ENCODE data around the gene ATP11C.

The ATP11C gene

GRCh38 chrX:139784807-139785206 is 148.0 kb downstream of the ATP11C start:
- Histone ChIP-seq H3K27ac (ENCODE audit: low read depth, low read length) (no peak overlapping the region), H3K9me3 (ENCODE audit: control insufficient read depth, insufficient read depth, low read length) (no peaks in the 10 kb centered on the region), H3K79me2 (ENCODE audit: control insufficient read depth, low read length) (no peaks in the 10 kb centered on the region), H3K9me2 (replicated peaks; ENCODE audit: control insufficient read depth, low read length) (no peaks in the 10 kb centered on the region), H4K20me1 (ENCODE audit: control insufficient read depth, insufficient read depth, low read depth, low read length) (no peaks in the 10 kb centered on the region), H3K4me3 (ENCODE audit: low read length) (no peak overlapping the region), H3K27me3 (ENCODE audit: control insufficient read depth, low read length) (no peaks in the 10 kb centered on the region), H3F3A (ENCODE audit: control insufficient read depth, insufficient read depth) (no peaks in the 10 kb centered on the region), H3K4me2 (ENCODE audit: low read length) (no peak overlapping the region), H3K4me1 (ENCODE audit: control insufficient read depth, low read length) (no peaks in the 10 kb centered on the region), H3K36me3 (ENCODE audit: control insufficient read depth, low read length) (peaks cover 5% of the 10 kb centered on the region; the same call in 1 of the 2 replicates)
- TF ChIP-seq CTCF (IDR thresholded peaks at IDR 0.05; ENCODE audit: low read depth, low read length, poor library complexity, severe bottlenecking) (no peak), EZH2phosphoT487 (IDR thresholded peaks at IDR 0.05; ENCODE audit: borderline replicate concordance, low read length) (no peak)

DNA sequence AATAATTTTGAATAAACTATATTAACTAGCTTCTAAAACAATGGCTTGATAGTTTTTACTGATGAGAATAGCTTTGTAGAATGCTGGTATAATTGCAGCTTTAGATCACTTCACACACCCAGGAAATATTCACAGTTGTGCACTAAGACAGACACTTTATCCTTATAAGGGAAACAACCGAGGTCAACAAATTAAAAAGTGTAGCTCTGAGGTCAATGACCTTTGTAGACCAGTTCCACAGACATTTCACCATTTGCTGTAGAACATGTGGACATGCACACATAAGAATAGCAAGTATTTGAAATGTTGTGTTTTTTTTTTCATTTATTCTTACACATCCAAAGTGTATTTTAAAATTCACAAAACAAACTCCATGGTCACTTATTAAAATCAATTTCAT is 148.9 kb downstream of the ATP11C start:
- no peaks in the 10 kb centered on the region for H3K27me3 ChIP-seq (ENCODE audit: control insufficient read depth, low read length)
- no peaks in the 10 kb centered on the region for H3K79me2 ChIP-seq (ENCODE audit: control insufficient read depth, low read length)
- H3F3A ChIP-seq (ENCODE audit: control insufficient read depth, insufficient read depth) = no peaks in the 10 kb centered on the region
- no peaks in the 10 kb centered on the region for H3K9me3 ChIP-seq (ENCODE audit: control insufficient read depth, insufficient read depth, low read length)
- no peak overlapping the region for H3K4me3 ChIP-seq (ENCODE audit: low read length)
- H3K9me2 ChIP-seq (replicated peaks; ENCODE audit: control insufficient read depth, low read length) = no peaks in the 10 kb centered on the region
- no peak overlapping the region for H3K27ac ChIP-seq (ENCODE audit: low read depth, low read length)
- no peaks in the 10 kb centered on the region for H4K20me1 ChIP-seq (ENCODE audit: control insufficient read depth, insufficient read depth, low read depth, low read length)
- peaks cover 5% of the 10 kb centered on the region; the same call in 1 of the 2 replicates for H3K36me3 ChIP-seq (ENCODE audit: control insufficient read depth, low read length)
- H3K4me1 ChIP-seq (ENCODE audit: control insufficient read depth, low read length) = no peaks in the 10 kb centered on the region
- TF ChIP-seq CTCF (IDR thresholded peaks at IDR 0.05; ENCODE audit: low read depth, low read length, poor library complexity, severe bottlenecking) (no peak), EZH2phosphoT487 (IDR thresholded peaks at IDR 0.05; ENCODE audit: borderline replicate concordance, low read length) (no peak)
- no peak overlapping the region for H3K4me2 ChIP-seq (ENCODE audit: low read length)

DNA sequence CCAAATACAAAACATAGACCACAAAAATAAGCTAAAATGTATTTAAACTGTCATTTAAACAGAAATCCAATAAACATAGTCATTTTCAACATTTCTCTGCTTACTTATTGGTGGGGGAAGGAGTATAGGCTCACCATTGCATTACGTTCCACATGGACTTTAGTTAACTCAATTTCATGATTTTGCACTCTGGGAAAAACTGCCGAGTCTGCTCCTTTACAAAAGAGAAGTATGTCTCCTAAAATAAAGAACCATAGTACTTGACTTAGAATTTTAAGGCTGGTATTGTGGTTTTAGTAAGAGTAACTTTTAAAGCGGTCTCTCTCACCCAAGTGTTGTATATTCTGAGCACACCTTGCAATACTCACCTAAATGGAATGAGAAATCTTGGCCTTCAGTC is 149.8 kb downstream of the ATP11C start:
- no peak for TF ChIP-seq CTCF (IDR thresholded peaks at IDR 0.05; ENCODE audit: low read depth, low read length, poor library complexity, severe bottlenecking)
- no peak for TF ChIP-seq EZH2phosphoT487 (IDR thresholded peaks at IDR 0.05; ENCODE audit: borderline replicate concordance, low read length)
- H3K9me2 ChIP-seq (replicated peaks; ENCODE audit: control insufficient read depth, low read length) = no peaks in the 10 kb centered on the region
- H3K4me3 ChIP-seq (ENCODE audit: low read length) = no peak overlapping the region
- no peaks in the 10 kb centered on the region for H3K4me1 ChIP-seq (ENCODE audit: control insufficient read depth, low read length)
- H4K20me1 ChIP-seq (ENCODE audit: control insufficient read depth, insufficient read depth, low read depth, low read length) = no peaks in the 10 kb centered on the region
- no peaks in the 10 kb centered on the region for H3K79me2 ChIP-seq (ENCODE audit: control insufficient read depth, low read length)
- H3K27ac ChIP-seq (ENCODE audit: low read depth, low read length) = no peak overlapping the region
- no peaks in the 10 kb centered on the region for H3K27me3 ChIP-seq (ENCODE audit: control insufficient read depth, low read length)
- no peak overlapping the region for H3K4me2 ChIP-seq (ENCODE audit: low read length)
- no peaks in the 10 kb centered on the region for H3K9me3 ChIP-seq (ENCODE audit: control insufficient read depth, insufficient read depth, low read length)
- H3F3A ChIP-seq (ENCODE audit: control insufficient read depth, insufficient read depth) = no peaks in the 10 kb centered on the region
- peaks cover 3% of the 10 kb centered on the region; the same call in 1 of the 2 replicates for H3K36me3 ChIP-seq (ENCODE audit: control insufficient read depth, low read length)
